ENCODE measurements around the gene DDX42. TPM values are rescaled to one million over a fixed set of nuclear protein-coding genes. Genes with fewer than 3 reads are reported as not detected.

DDX42 gene
- total RNA-seq, 5 donors from 2014 or later (not counting 1 experiment from before 2014, with no cell fraction given), result 110 to 141 (median 123) TPM

DNA sequence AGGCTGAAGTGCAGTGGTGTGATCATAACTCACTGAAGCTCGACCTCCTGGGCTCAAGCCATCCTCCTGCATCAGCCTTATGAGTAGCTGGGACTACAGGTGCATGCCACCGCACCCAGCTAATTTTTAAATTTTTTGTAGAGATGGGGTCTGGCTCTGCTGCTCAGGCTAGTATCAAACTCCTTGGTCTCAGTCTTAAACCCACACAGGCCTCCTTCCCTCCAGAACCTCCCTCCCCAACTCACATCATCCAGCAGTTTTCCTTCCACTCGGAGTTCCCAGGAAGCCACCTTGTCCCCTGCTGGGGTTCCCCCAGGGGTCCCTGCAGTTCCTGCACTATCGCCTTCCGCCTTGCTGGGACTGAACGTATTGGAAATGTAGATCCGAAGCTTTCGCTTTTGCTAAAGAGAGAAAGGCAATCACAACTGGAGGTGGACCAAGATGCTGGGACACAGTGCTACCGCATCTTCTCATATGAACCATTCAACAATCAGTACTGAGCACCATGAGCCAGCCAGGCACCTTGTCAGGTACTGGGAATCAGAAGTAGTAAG, 61.3 kb downstream of the DDX42 start:
- H3K27me3 Mint-ChIP-seq, result no peaks in the 10 kb centered on the region
- Histone ChIP-seq H3K36me3 (ENCODE audit: control insufficient read depth in 2 of 2, extremely low read depth in 1 of 2, insufficient read depth in 1 of 2, low read length in 1 of 2) (peaks cover 11 to 80% of the 10 kb centered on the region in 2 donors), H3K4me3 (ENCODE audit: control insufficient read depth in 1 of 2, extremely low read depth in 1 of 2, low read length in 1 of 2) (no peak overlapping the region), H3K4me1 (ENCODE audit: control insufficient read depth in 1 of 2, extremely low read depth in 1 of 2, insufficient read depth in 2 of 2, low read length in 2 of 2) (peaks cover 26 to 75% of the 10 kb centered on the region in 2 experiments), H3K9me3 (no peaks in the 10 kb centered on the region), H3K27me3 (replicated peaks in 1 of 2; ENCODE audit: control insufficient read depth in 2 of 2, extremely low read depth in 1 of 2, insufficient read depth in 2 of 2, low read length in 1 of 2) (no peaks in the 10 kb centered on the region), H3K27ac (ENCODE audit: low read length) (peak overlapping the region; percentile 34)
- ChIA-PET POLR2A (interaction anchor here in 1 of 2 donors (0.5 kb wide), 1 partner anchor 8 kb away, joined by 8 read pairs; no protein-coding TSS in a partner anchor), CTCF (interaction anchor here (0.7 to 1.2 kb wide), 5 partner anchors 11 to 144 kb away, joined by 3 to 5 read pairs (median 3); partner anchors contain the start of genes CCDC47 (in 1 of the 2) and DDX42 (in 1 of the 2))
- peaks cover 57 to 69% (median 61%) of the 10 kb centered on the region in 3 donors for H3K4me1 Mint-ChIP-seq
- 98% methylated on average over 6 of the region's 9 CpGs for WGBS (ENCODE audit: insufficient coverage)
- peak overlapping the region in 1 of 3 donors; percentile 24 for H3K4me3 Mint-ChIP-seq
- peaks cover 46% of the 10 kb centered on the region for H3K36me3 Mint-ChIP-seq
- H3K9me3 Mint-ChIP-seq, result no peaks in the 10 kb centered on the region
- H3K27ac Mint-ChIP-seq, result peak overlapping the region; percentile 80 to 82
- DNase-seq (no peak), ATAC-seq (replicated peaks in 1 of 4) (no peak)

GRCh38 chr17:63836811-63837210, 62.8 kb downstream of the DDX42 start:
- no peak for ATAC-seq (replicated peaks in 1 of 4)

GRCh38 chr17:63837480-63837879, 63.5 kb downstream of the DDX42 start:
- no peak overlapping the region for H3K27ac Mint-ChIP-seq
- Histone ChIP-seq H3K4me1 (ENCODE audit: control insufficient read depth in 1 of 2, extremely low read depth in 1 of 2, insufficient read depth in 2 of 2, low read length in 2 of 2) (peaks cover 28 to 72% of the 10 kb centered on the region in 2 experiments), H3K36me3 (ENCODE audit: control insufficient read depth in 2 of 2, extremely low read depth in 1 of 2, insufficient read depth in 1 of 2, low read length in 1 of 2) (peaks cover 4 to 58% of the 10 kb centered on the region in 2 donors), H3K27ac (ENCODE audit: low read length) (no peak overlapping the region), H3K9me3 (no peaks in the 10 kb centered on the region), H3K4me3 (ENCODE audit: control insufficient read depth in 1 of 2, extremely low read depth in 1 of 2, low read length in 1 of 2) (no peak overlapping the region), H3K27me3 (replicated peaks in 1 of 2; ENCODE audit: control insufficient read depth in 2 of 2, extremely low read depth in 1 of 2, insufficient read depth in 2 of 2, low read length in 1 of 2) (no peaks in the 10 kb centered on the region)
- peaks cover 52 to 62% (median 52%) of the 10 kb centered on the region in 3 donors for H3K4me1 Mint-ChIP-seq
- POLR2A ChIA-PET, result no interaction called here
- peaks cover 26% of the 10 kb centered on the region for H3K36me3 Mint-ChIP-seq
- CTCF ChIA-PET, result no interaction called here
- H3K9me3 Mint-ChIP-seq, result no peaks in the 10 kb centered on the region
- no peak overlapping the region for H3K4me3 Mint-ChIP-seq
- DNase-seq (no peak), ATAC-seq (replicated peaks in 1 of 4) (no peak)
- WGBS (ENCODE audit: insufficient coverage), result 98% methylated on average over 9 of the region's 12 CpGs
- no peaks in the 10 kb centered on the region for H3K27me3 Mint-ChIP-seq

More at GRCh38 chr17:63836811-63837210, 62.8 kb downstream of the DDX42 start:
- H3K27ac Mint-ChIP-seq, result peak overlapping the region; percentile 52
- H3K4me3 Mint-ChIP-seq, result no peak overlapping the region
- Histone ChIP-seq H3K27ac (ENCODE audit: low read length) (no peak overlapping the region), H3K36me3 (ENCODE audit: control insufficient read depth in 2 of 2, extremely low read depth in 1 of 2, insufficient read depth in 1 of 2, low read length in 1 of 2) (peaks cover 8 to 65% of the 10 kb centered on the region in 2 donors), H3K4me3 (ENCODE audit: control insufficient read depth in 1 of 2, extremely low read depth in 1 of 2, low read length in 1 of 2) (no peak overlapping the region), H3K27me3 (replicated peaks in 1 of 2; ENCODE audit: control insufficient read depth in 2 of 2, extremely low read depth in 1 of 2, insufficient read depth in 2 of 2, low read length in 1 of 2) (no peaks in the 10 kb centered on the region), H3K4me1 (ENCODE audit: control insufficient read depth in 1 of 2, extremely low read depth in 1 of 2, insufficient read depth in 2 of 2, low read length in 2 of 2) (peaks cover 31 to 75% of the 10 kb centered on the region in 2 experiments), H3K9me3 (no peaks in the 10 kb centered on the region)
- H3K9me3 Mint-ChIP-seq, result no peaks in the 10 kb centered on the region
- DNase-seq, result no peak
- ChIA-PET POLR2A (no interaction called here), CTCF (no interaction called here)
- H3K27me3 Mint-ChIP-seq, result no peaks in the 10 kb centered on the region
- peaks cover 57 to 68% (median 58%) of the 10 kb centered on the region in 3 donors for H3K4me1 Mint-ChIP-seq
- 100% methylated on average over 7 of the region's 7 CpGs for WGBS (ENCODE audit: insufficient coverage)
- peaks cover 32% of the 10 kb centered on the region for H3K36me3 Mint-ChIP-seq

GRCh38 chr17:63837962-63838600, 64.1 kb downstream of the DDX42 start:
- Mint-ChIP-seq H3K4me3 (peak overlapping the region in 1 of 3 donors; percentile 92), H3K9me3 (no peaks in the 10 kb centered on the region), H3K36me3 (peaks cover 26% of the 10 kb centered on the region), H3K4me1 (peaks cover 51 to 61% (median 52%) of the 10 kb centered on the region in 3 donors), H3K27me3 (no peaks in the 10 kb centered on the region), H3K27ac (peak overlapping the region; percentile 70 to 82)
- 88% methylated on average over 3 of the region's 5 CpGs for WGBS (ENCODE audit: insufficient coverage)
- ChIA-PET POLR2A (no interaction called here), CTCF (no interaction called here)
- H3K9me3 ChIP-seq, result no peaks in the 10 kb centered on the region
- no peaks in the 10 kb centered on the region for H3K27me3 ChIP-seq (replicated peaks in 1 of 2; ENCODE audit: control insufficient read depth in 2 of 2, extremely low read depth in 1 of 2, insufficient read depth in 2 of 2, low read length in 1 of 2)
- peaks cover 28 to 70% of the 10 kb centered on the region in 2 experiments for H3K4me1 ChIP-seq (ENCODE audit: control insufficient read depth in 1 of 2, extremely low read depth in 1 of 2, insufficient read depth in 2 of 2, low read length in 2 of 2)
- DNase-seq (no peak), ATAC-seq (replicated peaks in 1 of 4) (no peak)
- H3K36me3 ChIP-seq (ENCODE audit: control insufficient read depth in 2 of 2, extremely low read depth in 1 of 2, insufficient read depth in 1 of 2, low read length in 1 of 2), result peaks cover 4 to 52% of the 10 kb centered on the region in 2 donors
- H3K27ac ChIP-seq (ENCODE audit: low read length), result peak overlapping the region; percentile 49
- no peak overlapping the region for H3K4me3 ChIP-seq (ENCODE audit: control insufficient read depth in 1 of 2, extremely low read depth in 1 of 2, low read length in 1 of 2)

GRCh38 chr17:63838631-63839171, 64.7 kb downstream of the DDX42 start:
- Histone ChIP-seq H3K4me3 (ENCODE audit: control insufficient read depth in 1 of 2, extremely low read depth in 1 of 2, low read length in 1 of 2) (peak overlapping the region; percentile 18 to 29), H3K9me3 (no peaks in the 10 kb centered on the region), H3K27ac (ENCODE audit: low read length) (peak overlapping the region; percentile 49), H3K36me3 (ENCODE audit: control insufficient read depth in 2 of 2, extremely low read depth in 1 of 2, insufficient read depth in 1 of 2, low read length in 1 of 2) (peaks cover 4 to 46% of the 10 kb centered on the region in 2 donors), H3K4me1 (ENCODE audit: control insufficient read depth in 1 of 2, extremely low read depth in 1 of 2, insufficient read depth in 2 of 2, low read length in 2 of 2) (peaks cover 30 to 76% of the 10 kb centered on the region in 2 experiments), H3K27me3 (replicated peaks in 1 of 2; ENCODE audit: control insufficient read depth in 2 of 2, extremely low read depth in 1 of 2, insufficient read depth in 2 of 2, low read length in 1 of 2) (no peaks in the 10 kb centered on the region)
- H3K36me3 Mint-ChIP-seq, result peaks cover 21% of the 10 kb centered on the region
- peaks cover 54 to 62% (median 55%) of the 10 kb centered on the region in 3 donors for H3K4me1 Mint-ChIP-seq
- ChIA-PET CTCF (interaction anchor here in 1 of 2 donors (0.6 kb wide), 1 partner anchor 123 kb away, joined by 3 read pairs; no protein-coding TSS in a partner anchor), POLR2A (interaction anchor here (0.5 to 0.6 kb wide), 4 partner anchors 11 to 1662 kb away, joined by 3 to 8 read pairs (median 5); partner anchors contain the start of gene FTSJ3 (in 1 of the 2))
- ATAC-seq (replicated peaks in 1 of 4), result no peak
- H3K4me3 Mint-ChIP-seq, result peak overlapping the region; percentile 47 to 92 (median 50)
- H3K27me3 Mint-ChIP-seq, result no peaks in the 10 kb centered on the region
- 73% methylated on average over 4 of the region's 7 CpGs for WGBS (ENCODE audit: insufficient coverage)
- no peak for DNase-seq
- H3K27ac Mint-ChIP-seq, result peak overlapping the region; percentile 78 to 90
- no peaks in the 10 kb centered on the region for H3K9me3 Mint-ChIP-seq
